ENCODE measurements around the gene MCF2L2.
"Not testable (repeated sequence)": the region's sequence is repeated elsewhere in the genome, so short reads cannot be mapped to it uniquely, and the experiment has no call there.

The MCF2L2 gene

GRCh38 chr3:183172051-183172639 lies 256.3 kb downstream of the MCF2L2 start:
- CTCF ChIA-PET = interaction anchor here (0.6 to 0.7 kb wide), 2 partner anchors 486 to 1213 kb away, joined by 4 read pairs; no protein-coding TSS in a partner anchor
- no peaks in the 10 kb centered on the region for H3K9me3 ChIP-seq (ENCODE audit: control insufficient read depth, insufficient read depth, low read depth, low read length)
- TF ChIP-seq KLF16 (tag by site-specific recombination; IDR thresholded peaks at IDR 0.05) (no peak), ZNF560 (tag by site-specific recombination; IDR thresholded peaks at IDR 0.05; ENCODE audit: borderline replicate concordance) (no peak), ZNF529 (tag by site-specific recombination; IDR thresholded peaks at IDR 0.05; ENCODE audit: insufficient replicate concordance) (no peak), ZSCAN23 (tag by site-specific recombination; IDR thresholded peaks at IDR 0.05) (no peak), ZNF146 (tag by site-specific recombination; IDR thresholded peaks at IDR 0.05) (no peak), SP7 (tag by site-specific recombination; IDR thresholded peaks at IDR 0.05) (no peak), ZNF513 (tag by site-specific recombination; IDR thresholded peaks at IDR 0.05) (no peak), YY2 (tag by site-specific recombination; IDR thresholded peaks at IDR 0.05) (no peak), ZSCAN30 (tag by site-specific recombination; IDR thresholded peaks at IDR 0.05) (no peak), ZNF449 (tag by site-specific recombination; IDR thresholded peaks at IDR 0.05) (no peak), ZBTB26 (tag by site-specific recombination; optimal IDR thresholded peaks at IDR 0.05) (no peak), ZNF677 (tag by site-specific recombination; IDR thresholded peaks at IDR 0.05) (no peak), ZNF121 (tag by site-specific recombination; IDR thresholded peaks at IDR 0.05) (no peak), ZNF16 (tag by site-specific recombination; IDR thresholded peaks at IDR 0.05; ENCODE audit: low read depth) (no peak), ZFP69B (tag by site-specific recombination; IDR thresholded peaks at IDR 0.05) (no peak), ZNF140 (tag by site-specific recombination; IDR thresholded peaks at IDR 0.05) (no peak), ZNF174 (tag by site-specific recombination; IDR thresholded peaks at IDR 0.05) (no peak), ZNF175 (tag by site-specific recombination; IDR thresholded peaks at IDR 0.05) (no peak), KLF17 (tag by site-specific recombination; IDR thresholded peaks at IDR 0.05) (no peak)
- H3K27ac ChIP-seq (ENCODE audit: extremely low read depth, low read depth, low read length) = no peak overlapping the region
- H3K36me3 ChIP-seq (ENCODE audit: control insufficient read depth in 2 of 2, insufficient read depth in 1 of 2, low read length in 2 of 2) = no peaks in the 10 kb centered on the region
- H3K4me1 ChIP-seq (ENCODE audit: control insufficient read depth, insufficient read depth, low read length) = no peaks in the 10 kb centered on the region
- H3K4me3 ChIP-seq (ENCODE audit: low read depth, low read length) = no peak overlapping the region
- POLR2A ChIA-PET = no interaction called here

- H3K4me1 ChIP-seq (ENCODE audit: control insufficient read depth, insufficient read depth, low read length); H3K27ac ChIP-seq (ENCODE audit: extremely low read depth, low read depth, low read length); CTCF ChIA-PET; H3K4me3 ChIP-seq (ENCODE audit: low read depth, low read length); POLR2A ChIA-PET; H3K9me3 ChIP-seq (ENCODE audit: control insufficient read depth, insufficient read depth, low read depth, low read length); H3K36me3 ChIP-seq (ENCODE audit: control insufficient read depth in 2 of 2, insufficient read depth in 1 of 2, low read length in 2 of 2): not testable (repeated sequence)
Measured at GRCh38 chr3:183167975-183168374, 260.4 kb downstream of the MCF2L2 start.
